Neural crest cell (in vitro differentiated cells): ENCODE results near the gene PDE11A. TPM values are rescaled to one million over a fixed set of nuclear protein-coding genes. Genes with fewer than 3 reads are reported as not detected.

ENCODE experiments used
- DNase-seq: peaks from one replicate; pipeline ENCODE4 v3.0.0; 2021; ENCODE audit warnings: low read depth, mixed read lengths, low spot score
- H3K27ac Mint-ChIP-seq: one replicate; pipeline ENCODE4 v1.8.0; 2021; ENCODE audit warnings: mild to moderate bottlenecking, mixed read lengths; ENCODE audit not compliant: unreplicated experiment
- H3K27me3 Mint-ChIP-seq: 2 replicates; pipeline ENCODE4 v1.8.0; 2021; ENCODE audit warnings: low read depth, mild to moderate bottlenecking, mixed read lengths
- H3K36me3 Mint-ChIP-seq: 2 replicates; pipeline ENCODE4 v1.8.0; 2021; ENCODE audit warnings: low read depth, mild to moderate bottlenecking, mixed read lengths
- H3K4me1 Mint-ChIP-seq: 2 replicates; pipeline ENCODE4 v1.8.0; 2021; ENCODE audit warnings: mixed read lengths
- H3K4me3 Mint-ChIP-seq: one replicate; pipeline ENCODE4 v1.8.0; 2021; ENCODE audit warnings: mild to moderate bottlenecking, mixed read lengths
- H3K9me3 Mint-ChIP-seq: 2 replicates; pipeline ENCODE4 v1.8.0; 2021; ENCODE audit warnings: mixed read lengths
- total RNA-seq: library from RNA; stranded (reverse); gene quantifications from 2 replicates; pipeline ENCODE4 v1.2.1, GENCODE V29; 2021
- TF ChIP-seq, protein P1 (sequence below): fragments of 200-600 bp; sonication (generic); conservative IDR thresholded peaks from 2 replicates; pipeline ENCODE4 v1.5.0; 2021; ENCODE audit warnings: antibody characterized with exemption, mild to moderate bottlenecking

The PDE11A gene
- total RNA-seq, 1 donor from 2014 or later, result 0.28 TPM

DNA sequence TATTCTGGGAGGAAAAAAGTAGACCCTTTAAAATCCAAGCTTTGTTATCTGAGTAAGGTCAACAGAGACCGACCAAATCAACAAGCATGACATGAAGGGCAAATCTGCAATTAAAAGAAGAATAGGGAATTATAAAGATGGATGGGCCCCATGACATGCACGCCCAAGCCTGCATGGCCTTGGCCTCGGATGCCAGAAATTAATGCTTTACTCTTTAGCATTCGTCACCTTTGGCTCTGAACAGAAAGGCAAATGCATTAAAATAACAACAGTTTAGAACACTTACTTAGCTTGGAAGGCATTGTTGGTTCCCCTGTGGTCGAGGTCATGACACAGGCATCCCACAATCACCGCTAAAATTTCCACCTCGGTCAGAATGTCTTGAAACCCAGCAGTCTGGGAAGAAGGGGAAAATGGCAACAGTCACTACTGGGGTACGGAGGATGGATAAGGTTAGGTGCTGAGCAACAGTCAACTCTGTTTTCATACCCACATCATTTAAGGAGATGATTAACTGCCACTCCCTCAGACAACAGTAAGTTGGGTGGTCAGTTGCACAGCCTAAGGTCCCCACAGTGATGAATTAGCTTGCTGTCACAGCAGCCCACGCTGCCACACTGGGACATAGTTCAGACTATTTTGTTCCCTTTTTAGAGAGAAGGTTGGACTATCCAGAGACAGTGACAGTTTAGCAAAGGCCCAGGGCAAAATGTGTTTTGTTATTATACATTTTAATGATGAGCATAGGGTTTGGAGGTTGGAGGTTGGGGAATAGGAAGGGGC lies 360.9 kb downstream of the PDE11A start:
- Mint-ChIP-seq H3K9me3 (no peaks in the 10 kb centered on the region), H3K27me3 (no peaks in the 10 kb centered on the region), H3K36me3 (no peaks in the 10 kb centered on the region), H3K4me1 (peaks cover 20% of the 10 kb centered on the region), H3K4me3 (no peak overlapping the region), H3K27ac (no peak overlapping the region)
- TF ChIP-seq, protein P1, sequence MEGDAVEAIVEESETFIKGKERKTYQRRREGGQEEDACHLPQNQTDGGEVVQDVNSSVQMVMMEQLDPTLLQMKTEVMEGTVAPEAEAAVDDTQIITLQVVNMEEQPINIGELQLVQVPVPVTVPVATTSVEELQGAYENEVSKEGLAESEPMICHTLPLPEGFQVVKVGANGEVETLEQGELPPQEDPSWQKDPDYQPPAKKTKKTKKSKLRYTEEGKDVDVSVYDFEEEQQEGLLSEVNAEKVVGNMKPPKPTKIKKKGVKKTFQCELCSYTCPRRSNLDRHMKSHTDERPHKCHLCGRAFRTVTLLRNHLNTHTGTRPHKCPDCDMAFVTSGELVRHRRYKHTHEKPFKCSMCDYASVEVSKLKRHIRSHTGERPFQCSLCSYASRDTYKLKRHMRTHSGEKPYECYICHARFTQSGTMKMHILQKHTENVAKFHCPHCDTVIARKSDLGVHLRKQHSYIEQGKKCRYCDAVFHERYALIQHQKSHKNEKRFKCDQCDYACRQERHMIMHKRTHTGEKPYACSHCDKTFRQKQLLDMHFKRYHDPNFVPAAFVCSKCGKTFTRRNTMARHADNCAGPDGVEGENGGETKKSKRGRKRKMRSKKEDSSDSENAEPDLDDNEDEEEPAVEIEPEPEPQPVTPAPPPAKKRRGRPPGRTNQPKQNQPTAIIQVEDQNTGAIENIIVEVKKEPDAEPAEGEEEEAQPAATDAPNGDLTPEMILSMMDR, result no peak
- no peak for DNase-seq

DNA sequence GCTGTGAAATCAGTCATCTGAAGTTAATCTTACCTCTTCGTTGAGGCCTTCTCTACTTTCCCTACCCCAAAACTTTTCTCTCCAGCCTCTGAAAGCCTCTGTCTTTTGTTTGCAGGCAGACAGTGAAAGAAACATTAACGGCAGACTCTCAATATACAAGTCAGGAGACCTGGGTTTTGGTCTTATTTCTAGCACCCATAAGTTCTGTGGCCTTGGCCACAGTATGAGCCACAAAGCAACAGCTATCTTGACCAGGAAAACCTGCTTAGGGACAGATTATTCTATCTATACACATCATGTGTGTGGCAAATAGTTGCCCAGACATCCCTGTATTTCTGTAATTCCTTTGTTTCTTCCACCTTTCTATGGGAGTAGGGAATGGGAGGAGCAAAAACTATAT lies 361.7 kb downstream of the PDE11A start:
- H3K27me3 Mint-ChIP-seq, result peaks cover under 1% of the 10 kb centered on the region
- H3K27ac Mint-ChIP-seq, result no peak overlapping the region
- no peak overlapping the region for H3K4me3 Mint-ChIP-seq
- TF ChIP-seq, protein P1, result no peak
- peaks cover 20% of the 10 kb centered on the region for H3K4me1 Mint-ChIP-seq
- no peak for DNase-seq
- no peaks in the 10 kb centered on the region for H3K9me3 Mint-ChIP-seq
- no peaks in the 10 kb centered on the region for H3K36me3 Mint-ChIP-seq

DNA sequence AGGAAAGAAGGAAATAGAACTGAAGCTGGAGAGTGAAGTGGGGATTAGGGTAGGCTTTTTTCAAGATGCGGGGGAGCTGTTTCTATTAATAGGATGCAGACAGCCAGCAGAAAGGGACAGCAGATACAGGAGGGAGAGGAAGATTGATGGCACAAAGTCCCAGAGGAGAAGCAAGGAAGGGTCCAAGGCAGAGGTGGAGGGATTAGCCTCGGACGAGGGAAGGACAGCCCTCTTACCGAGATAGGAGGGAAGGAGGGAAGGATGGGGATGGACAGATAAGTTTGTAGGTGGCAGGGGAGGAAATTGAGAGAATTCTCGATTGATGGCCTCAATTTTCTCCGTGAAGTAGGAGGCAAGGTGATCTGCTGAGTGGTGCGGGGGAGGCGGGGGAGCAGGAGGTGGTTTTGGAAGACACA lies 362.6 kb downstream of the PDE11A start:
- Mint-ChIP-seq H3K27ac (no peak overlapping the region), H3K4me3 (no peak overlapping the region), H3K36me3 (no peaks in the 10 kb centered on the region), H3K4me1 (peaks cover 19% of the 10 kb centered on the region), H3K27me3 (peaks cover 3% of the 10 kb centered on the region), H3K9me3 (no peaks in the 10 kb centered on the region)
- TF ChIP-seq, protein P1, result no peak
- no peak for DNase-seq

DNA sequence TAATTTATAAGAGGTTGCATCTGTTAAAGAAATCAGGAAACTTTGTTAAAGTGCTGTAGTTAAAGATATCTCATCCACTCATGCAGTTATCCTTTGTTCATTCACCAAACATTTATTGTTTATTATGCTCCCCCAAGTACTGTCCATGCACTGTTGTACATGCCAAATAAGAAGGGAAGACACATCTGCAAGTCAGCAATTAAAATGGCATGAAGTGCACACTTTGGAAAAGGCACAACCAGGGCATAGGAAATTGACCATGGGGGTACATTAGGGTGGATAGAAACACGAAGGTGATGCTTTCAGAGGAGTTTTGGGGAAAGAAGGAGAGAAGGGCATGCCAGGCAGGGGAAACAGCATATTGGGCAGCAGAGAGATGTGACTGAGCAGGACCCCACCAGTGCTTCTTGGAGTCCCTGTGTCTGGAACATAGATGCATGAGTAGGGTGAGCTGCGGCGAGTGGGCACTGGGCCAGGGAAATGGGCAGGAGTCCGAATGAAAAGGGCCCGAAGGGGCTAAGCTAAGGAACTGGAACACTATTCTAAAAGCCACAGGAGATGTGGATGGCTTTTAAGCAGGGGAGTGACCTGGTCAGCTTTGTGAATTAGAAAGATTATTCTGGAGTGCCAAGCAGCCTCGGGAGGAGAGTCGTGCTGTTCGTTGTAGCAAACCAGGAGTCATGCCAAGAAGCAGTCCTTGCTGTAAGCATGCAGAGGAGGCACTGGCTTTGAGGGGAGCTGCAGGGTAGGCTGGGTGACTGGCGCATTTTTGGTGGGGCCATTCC lies 363.7 kb downstream of the PDE11A start:
- Mint-ChIP-seq H3K4me3 (no peak overlapping the region), H3K27me3 (peaks cover 3% of the 10 kb centered on the region), H3K27ac (no peak overlapping the region), H3K4me1 (peaks cover 12% of the 10 kb centered on the region), H3K36me3 (no peaks in the 10 kb centered on the region), H3K9me3 (no peaks in the 10 kb centered on the region)
- DNase-seq, result no peak
- TF ChIP-seq, protein P1, result no peak

DNA sequence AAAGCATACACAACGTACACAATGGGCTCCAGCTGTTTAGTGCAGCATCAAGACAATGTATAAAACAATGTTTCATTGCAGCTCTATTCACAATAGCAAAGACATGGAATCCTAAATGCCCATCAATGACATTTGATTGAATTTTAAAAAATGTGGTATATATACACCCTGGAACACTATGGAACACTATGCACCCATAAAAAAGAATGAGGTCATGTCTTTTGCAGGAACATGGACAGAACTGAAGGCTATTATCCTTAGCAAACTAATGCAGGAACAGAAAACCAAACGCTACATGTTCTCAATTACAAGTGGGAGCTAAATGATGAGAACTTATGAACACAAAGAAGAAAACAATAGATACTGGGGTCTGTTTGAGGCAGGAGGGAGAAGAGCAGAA lies 364.5 kb downstream of the PDE11A start:
- TF ChIP-seq, protein P1, result no peak
- DNase-seq, result no peak
- peaks cover 15% of the 10 kb centered on the region for H3K4me1 Mint-ChIP-seq
- H3K4me3 Mint-ChIP-seq, result no peak overlapping the region
- H3K36me3 Mint-ChIP-seq, result no peaks in the 10 kb centered on the region
- no peak overlapping the region for H3K27ac Mint-ChIP-seq
- peaks cover 3% of the 10 kb centered on the region for H3K27me3 Mint-ChIP-seq
- H3K9me3 Mint-ChIP-seq, result no peaks in the 10 kb centered on the region
